WTC11 (cell line): ENCODE data around the gene KIF27. TPM values are rescaled to one million over a fixed set of nuclear protein-coding genes. Genes with fewer than 3 reads are reported as not detected.

Experiments used
- ATAC-seq: fragments of 200-7000 bp; cut with Tn5 transposase; 2 replicates; pipeline ENCODE4 v1.10.0; 2021; ENCODE audit warnings: mild to moderate bottlenecking, moderate library complexity
- CTCF ChIA-PET: fragments of 300-600 bp; sonication (Branson Sonifier 250); formaldehyde crosslinking; loops from one replicate; lab custom pipeline; 2021; ENCODE audit warnings: antibody characterized with exemption; lab: Charles Lee
- POLR2A ChIA-PET: fragments of 350-600 bp; sonication (Branson Sonifier 250); formaldehyde crosslinking; loops from one replicate; lab custom pipeline; 2021; ENCODE audit warnings: antibody characterized with exemption; lab: Charles Lee
- DNase-seq: peaks from one replicate; pipeline ENCODE4 v3.0.0; 2021; ENCODE audit warnings: low spot score
- H3K27ac Mint-ChIP-seq: 2 replicates; pipeline ENCODE4 v1.8.0; 2021; ENCODE audit warnings: mixed read lengths
- H3K27me3 Mint-ChIP-seq: 2 replicates; pipeline ENCODE4 v1.8.0; 2021; ENCODE audit warnings: low read depth, mild to moderate bottlenecking, moderate library complexity, mixed read lengths
- H3K36me3 Mint-ChIP-seq: 2 replicates; pipeline ENCODE4 v1.8.0; 2021; ENCODE audit warnings: mixed read lengths
- H3K4me1 Mint-ChIP-seq: 2 replicates; pipeline ENCODE4 v1.8.0; 2022; ENCODE audit warnings: mixed read lengths
- H3K4me3 Mint-ChIP-seq: 2 replicates; pipeline ENCODE4 v1.8.0; 2021; ENCODE audit warnings: mild to moderate bottlenecking, moderate library complexity, mixed read lengths
- H3K9me3 Mint-ChIP-seq: 2 replicates; pipeline ENCODE4 v1.8.0; 2021; ENCODE audit warnings: mixed read lengths
- CBFB ChIP-seq: sonication (generic); formaldehyde crosslinking; IDR thresholded peaks from 2 replicates; pipeline ENCODE4 v1.8.1; 2022; ENCODE audit warnings: mild to moderate bottlenecking, low read depth, missing genetic modification reagents
- ELF4 ChIP-seq: sonication (generic); formaldehyde crosslinking; IDR thresholded peaks from 2 replicates; pipeline ENCODE4 v1.8.1; 2022; ENCODE audit warnings: low read depth, mild to moderate bottlenecking, moderate library complexity, missing genetic modification reagents
- FOXJ3 ChIP-seq: sonication (generic); formaldehyde crosslinking; IDR thresholded peaks from 2 replicates; pipeline ENCODE4 v1.9.0; 2021; ENCODE audit warnings: missing genetic modification reagents, mild to moderate bottlenecking, borderline replicate concordance
- IRF2 ChIP-seq: sonication (generic); formaldehyde crosslinking; IDR thresholded peaks from 2 replicates; pipeline ENCODE4 v1.8.0; 2022; ENCODE audit warnings: low read depth, missing genetic modification reagents, borderline replicate concordance
- JUN ChIP-seq: sonication (generic); formaldehyde crosslinking; IDR thresholded peaks from 2 replicates; pipeline ENCODE4 v1.8.0; 2023; ENCODE audit warnings: mild to moderate bottlenecking, missing genetic modification reagents
- KAT7 ChIP-seq: sonication (generic); formaldehyde crosslinking; IDR thresholded peaks from 2 replicates; pipeline ENCODE4 v1.8.1; 2023; ENCODE audit warnings: missing genetic modification reagents, mild to moderate bottlenecking, borderline replicate concordance
- MXD4 ChIP-seq: fragments of 250-450 bp; sonication (Bioruptor Pico); IDR thresholded peaks from 2 replicates; pipeline ENCODE4 v1.8.0; 2021; ENCODE audit warnings: mild to moderate bottlenecking, moderate library complexity, borderline replicate concordance
- RELA ChIP-seq: sonication (generic); formaldehyde crosslinking; IDR thresholded peaks from 2 replicates; pipeline ENCODE4 v1.8.1; 2022; ENCODE audit warnings: missing genetic modification reagents, mild to moderate bottlenecking, borderline replicate concordance
- SMAD3 ChIP-seq: sonication (generic); formaldehyde crosslinking; IDR thresholded peaks from 2 replicates; pipeline ENCODE4 v1.8.0; 2022; ENCODE audit warnings: missing genetic modification reagents, mild to moderate bottlenecking, borderline replicate concordance
- TCF7 ChIP-seq: sonication (generic); formaldehyde crosslinking; IDR thresholded peaks from 2 replicates; pipeline ENCODE4 v1.8.0; 2022; ENCODE audit warnings: mild to moderate bottlenecking, low read depth, missing genetic modification reagents, moderate library complexity
- ZNF396 ChIP-seq: fragments of 250-450 bp; sonication (Bioruptor Pico); IDR thresholded peaks from 2 replicates; pipeline ENCODE4 v1.8.0; 2021; ENCODE audit warnings: mild to moderate bottlenecking, moderate library complexity, borderline replicate concordance
- total RNA-seq: library from RNA; stranded (reverse); gene quantifications from 3 replicates; pipeline ENCODE4 v1.2.3, GENCODE V29; 2021
- TF ChIP-seq, protein P1 (sequence below): sonication (generic); formaldehyde crosslinking; IDR thresholded peaks from 2 replicates; pipeline ENCODE4 v1.8.0; 2022; ENCODE audit warnings: mild to moderate bottlenecking, missing genetic modification reagents
- TF ChIP-seq, protein P2 (sequence below): sonication (generic); formaldehyde crosslinking; IDR thresholded peaks from 2 replicates; pipeline ENCODE4 v1.8.0; 2023; ENCODE audit warnings: missing genetic modification reagents, mild to moderate bottlenecking, borderline replicate concordance
- TF ChIP-seq, protein P3 (sequence below): sonication (generic); formaldehyde crosslinking; IDR thresholded peaks from 2 replicates; pipeline ENCODE4 v1.8.1; 2023; ENCODE audit warnings: mild to moderate bottlenecking, missing genetic modification reagents, borderline replicate concordance
- TF ChIP-seq, protein P4 (sequence below): fragments of 250-450 bp; sonication (Bioruptor Pico); IDR thresholded peaks from 2 replicates; pipeline ENCODE4 v1.9.0; 2021; ENCODE audit warnings: moderate library complexity, mild to moderate bottlenecking, inconsistent platforms, borderline replicate concordance
- TF ChIP-seq, protein P5 (sequence below): sonication (generic); formaldehyde crosslinking; IDR thresholded peaks from 2 replicates; pipeline ENCODE4 v1.8.1; 2023; ENCODE audit warnings: mild to moderate bottlenecking, missing genetic modification reagents

Gene KIF27
- total RNA-seq, 1 experiment from 2014 or later, result 3.9 TPM

DNA sequence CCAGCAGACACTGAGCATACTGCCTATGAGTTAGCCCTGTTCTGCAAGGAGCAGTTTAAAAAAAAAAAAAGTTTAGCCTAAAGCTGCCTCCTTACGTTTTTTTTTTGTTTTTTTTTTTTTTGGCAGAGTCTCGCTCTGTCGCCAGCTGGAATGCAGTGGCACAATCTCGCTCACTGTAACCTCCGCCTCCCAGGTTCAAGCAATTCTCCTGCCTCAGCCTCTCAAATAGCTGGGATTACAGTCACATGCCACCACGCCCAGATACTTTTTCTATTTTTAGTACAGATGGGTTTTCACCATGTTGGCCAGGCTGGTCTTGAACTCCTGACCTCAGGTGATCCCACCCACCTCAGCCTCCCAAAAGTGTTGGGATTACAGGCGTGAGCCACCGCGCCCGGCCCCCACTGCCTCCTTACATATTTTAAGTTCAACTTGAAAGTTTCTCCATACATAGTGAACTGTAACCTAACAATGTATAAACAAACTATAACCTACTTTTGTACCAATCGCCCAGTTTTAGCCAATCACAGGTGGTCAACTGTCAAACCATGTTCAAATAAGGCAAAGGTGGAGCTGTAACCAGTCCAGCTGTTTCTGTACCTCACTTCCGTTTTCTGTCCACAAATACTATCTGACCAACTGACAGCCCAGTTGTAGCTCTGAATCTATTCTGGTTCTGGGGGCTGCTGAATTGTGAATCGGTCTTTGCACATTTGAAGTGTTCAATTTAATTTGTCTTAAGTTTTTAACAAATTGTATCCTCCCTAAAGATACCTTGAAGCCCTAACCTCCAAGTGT, 120.8 kb downstream of the KIF27 start:
- no peaks in the 10 kb centered on the region for H3K27me3 Mint-ChIP-seq
- POLR2A ChIA-PET, result no interaction called here
- H3K9me3 Mint-ChIP-seq, result no peaks in the 10 kb centered on the region
- H3K36me3 Mint-ChIP-seq, result peaks cover 24% of the 10 kb centered on the region
- CTCF ChIA-PET, result no interaction called here
- ATAC-seq, result no peak
- no peak for DNase-seq
- no peak for TF ChIP-seq RELA (CRISPR knock-in tag)
- TF ChIP-seq, protein P1, sequence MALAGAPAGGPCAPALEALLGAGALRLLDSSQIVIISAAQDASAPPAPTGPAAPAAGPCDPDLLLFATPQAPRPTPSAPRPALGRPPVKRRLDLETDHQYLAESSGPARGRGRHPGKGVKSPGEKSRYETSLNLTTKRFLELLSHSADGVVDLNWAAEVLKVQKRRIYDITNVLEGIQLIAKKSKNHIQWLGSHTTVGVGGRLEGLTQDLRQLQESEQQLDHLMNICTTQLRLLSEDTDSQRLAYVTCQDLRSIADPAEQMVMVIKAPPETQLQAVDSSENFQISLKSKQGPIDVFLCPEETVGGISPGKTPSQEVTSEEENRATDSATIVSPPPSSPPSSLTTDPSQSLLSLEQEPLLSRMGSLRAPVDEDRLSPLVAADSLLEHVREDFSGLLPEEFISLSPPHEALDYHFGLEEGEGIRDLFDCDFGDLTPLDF (CRISPR knock-in tag), result no peak
- no peak for TF ChIP-seq FOXJ3 (CRISPR knock-in tag)
- no peak for TF ChIP-seq KAT7 (CRISPR knock-in tag)
- TF ChIP-seq, protein P2, sequence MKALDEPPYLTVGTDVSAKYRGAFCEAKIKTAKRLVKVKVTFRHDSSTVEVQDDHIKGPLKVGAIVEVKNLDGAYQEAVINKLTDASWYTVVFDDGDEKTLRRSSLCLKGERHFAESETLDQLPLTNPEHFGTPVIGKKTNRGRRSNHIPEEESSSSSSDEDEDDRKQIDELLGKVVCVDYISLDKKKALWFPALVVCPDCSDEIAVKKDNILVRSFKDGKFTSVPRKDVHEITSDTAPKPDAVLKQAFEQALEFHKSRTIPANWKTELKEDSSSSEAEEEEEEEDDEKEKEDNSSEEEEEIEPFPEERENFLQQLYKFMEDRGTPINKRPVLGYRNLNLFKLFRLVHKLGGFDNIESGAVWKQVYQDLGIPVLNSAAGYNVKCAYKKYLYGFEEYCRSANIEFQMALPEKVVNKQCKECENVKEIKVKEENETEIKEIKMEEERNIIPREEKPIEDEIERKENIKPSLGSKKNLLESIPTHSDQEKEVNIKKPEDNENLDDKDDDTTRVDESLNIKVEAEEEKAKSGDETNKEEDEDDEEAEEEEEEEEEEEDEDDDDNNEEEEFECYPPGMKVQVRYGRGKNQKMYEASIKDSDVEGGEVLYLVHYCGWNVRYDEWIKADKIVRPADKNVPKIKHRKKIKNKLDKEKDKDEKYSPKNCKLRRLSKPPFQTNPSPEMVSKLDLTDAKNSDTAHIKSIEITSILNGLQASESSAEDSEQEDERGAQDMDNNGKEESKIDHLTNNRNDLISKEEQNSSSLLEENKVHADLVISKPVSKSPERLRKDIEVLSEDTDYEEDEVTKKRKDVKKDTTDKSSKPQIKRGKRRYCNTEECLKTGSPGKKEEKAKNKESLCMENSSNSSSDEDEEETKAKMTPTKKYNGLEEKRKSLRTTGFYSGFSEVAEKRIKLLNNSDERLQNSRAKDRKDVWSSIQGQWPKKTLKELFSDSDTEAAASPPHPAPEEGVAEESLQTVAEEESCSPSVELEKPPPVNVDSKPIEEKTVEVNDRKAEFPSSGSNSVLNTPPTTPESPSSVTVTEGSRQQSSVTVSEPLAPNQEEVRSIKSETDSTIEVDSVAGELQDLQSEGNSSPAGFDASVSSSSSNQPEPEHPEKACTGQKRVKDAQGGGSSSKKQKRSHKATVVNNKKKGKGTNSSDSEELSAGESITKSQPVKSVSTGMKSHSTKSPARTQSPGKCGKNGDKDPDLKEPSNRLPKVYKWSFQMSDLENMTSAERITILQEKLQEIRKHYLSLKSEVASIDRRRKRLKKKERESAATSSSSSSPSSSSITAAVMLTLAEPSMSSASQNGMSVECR, result no peak
- no peak for TF ChIP-seq CBFB (CRISPR knock-in tag)
- no peak for TF ChIP-seq TCF7 (CRISPR knock-in tag)
- TF ChIP-seq, protein P3, sequence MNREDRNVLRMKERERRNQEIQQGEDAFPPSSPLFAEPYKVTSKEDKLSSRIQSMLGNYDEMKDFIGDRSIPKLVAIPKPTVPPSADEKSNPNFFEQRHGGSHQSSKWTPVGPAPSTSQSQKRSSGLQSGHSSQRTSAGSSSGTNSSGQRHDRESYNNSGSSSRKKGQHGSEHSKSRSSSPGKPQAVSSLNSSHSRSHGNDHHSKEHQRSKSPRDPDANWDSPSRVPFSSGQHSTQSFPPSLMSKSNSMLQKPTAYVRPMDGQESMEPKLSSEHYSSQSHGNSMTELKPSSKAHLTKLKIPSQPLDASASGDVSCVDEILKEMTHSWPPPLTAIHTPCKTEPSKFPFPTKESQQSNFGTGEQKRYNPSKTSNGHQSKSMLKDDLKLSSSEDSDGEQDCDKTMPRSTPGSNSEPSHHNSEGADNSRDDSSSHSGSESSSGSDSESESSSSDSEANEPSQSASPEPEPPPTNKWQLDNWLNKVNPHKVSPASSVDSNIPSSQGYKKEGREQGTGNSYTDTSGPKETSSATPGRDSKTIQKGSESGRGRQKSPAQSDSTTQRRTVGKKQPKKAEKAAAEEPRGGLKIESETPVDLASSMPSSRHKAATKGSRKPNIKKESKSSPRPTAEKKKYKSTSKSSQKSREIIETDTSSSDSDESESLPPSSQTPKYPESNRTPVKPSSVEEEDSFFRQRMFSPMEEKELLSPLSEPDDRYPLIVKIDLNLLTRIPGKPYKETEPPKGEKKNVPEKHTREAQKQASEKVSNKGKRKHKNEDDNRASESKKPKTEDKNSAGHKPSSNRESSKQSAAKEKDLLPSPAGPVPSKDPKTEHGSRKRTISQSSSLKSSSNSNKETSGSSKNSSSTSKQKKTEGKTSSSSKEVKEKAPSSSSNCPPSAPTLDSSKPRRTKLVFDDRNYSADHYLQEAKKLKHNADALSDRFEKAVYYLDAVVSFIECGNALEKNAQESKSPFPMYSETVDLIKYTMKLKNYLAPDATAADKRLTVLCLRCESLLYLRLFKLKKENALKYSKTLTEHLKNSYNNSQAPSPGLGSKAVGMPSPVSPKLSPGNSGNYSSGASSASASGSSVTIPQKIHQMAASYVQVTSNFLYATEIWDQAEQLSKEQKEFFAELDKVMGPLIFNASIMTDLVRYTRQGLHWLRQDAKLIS, result no peak
- TF ChIP-seq, protein P4, sequence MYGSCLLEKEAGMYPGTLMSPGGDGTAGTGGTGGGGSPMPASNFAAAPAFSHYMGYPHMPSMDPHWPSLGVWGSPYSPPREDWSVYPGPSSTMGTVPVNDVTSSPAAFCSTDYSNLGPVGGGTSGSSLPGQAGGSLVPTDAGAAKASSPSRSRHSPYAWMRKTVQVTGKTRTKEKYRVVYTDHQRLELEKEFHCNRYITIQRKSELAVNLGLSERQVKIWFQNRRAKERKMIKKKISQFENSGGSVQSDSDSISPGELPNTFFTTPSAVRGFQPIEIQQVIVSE (CRISPR knock-in tag), result no peak
- TF ChIP-seq, protein P5, sequence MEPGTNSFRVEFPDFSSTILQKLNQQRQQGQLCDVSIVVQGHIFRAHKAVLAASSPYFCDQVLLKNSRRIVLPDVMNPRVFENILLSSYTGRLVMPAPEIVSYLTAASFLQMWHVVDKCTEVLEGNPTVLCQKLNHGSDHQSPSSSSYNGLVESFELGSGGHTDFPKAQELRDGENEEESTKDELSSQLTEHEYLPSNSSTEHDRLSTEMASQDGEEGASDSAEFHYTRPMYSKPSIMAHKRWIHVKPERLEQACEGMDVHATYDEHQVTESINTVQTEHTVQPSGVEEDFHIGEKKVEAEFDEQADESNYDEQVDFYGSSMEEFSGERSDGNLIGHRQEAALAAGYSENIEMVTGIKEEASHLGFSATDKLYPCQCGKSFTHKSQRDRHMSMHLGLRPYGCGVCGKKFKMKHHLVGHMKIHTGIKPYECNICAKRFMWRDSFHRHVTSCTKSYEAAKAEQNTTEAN (CRISPR knock-in tag), result no peak
- TF ChIP-seq ELF4 (CRISPR knock-in tag), result no peak
- no peak for TF ChIP-seq SMAD3 (CRISPR knock-in tag)
- no peak for TF ChIP-seq MXD4 (CRISPR knock-in tag)
- no peak for TF ChIP-seq ZNF396 (CRISPR knock-in tag)
- no peak for TF ChIP-seq JUN (CRISPR knock-in tag)
- TF ChIP-seq IRF2 (CRISPR knock-in tag), result no peak
- no peak overlapping the region for H3K4me3 Mint-ChIP-seq
- H3K27ac Mint-ChIP-seq, result no peak overlapping the region
- no peaks in the 10 kb centered on the region for H3K4me1 Mint-ChIP-seq
